HEK293T (cell line): ENCODE results near the gene GMPPA.

ENCODE experiments used
- BHLHE40 ChIP-seq: fragments of 450-650 bp; IDR thresholded peaks from 2 replicates; pipeline ENCODE4 v1.6.1; 2016; ENCODE audit warnings: mild to moderate bottlenecking, moderate library complexity, borderline replicate concordance
- FOXK2 ChIP-seq: fragments of 450-650 bp; IDR thresholded peaks from 2 replicates; pipeline ENCODE4 v1.6.1; 2016; ENCODE audit warnings: mild to moderate bottlenecking
- FOXM1 ChIP-seq: fragments of 450-650 bp; IDR thresholded peaks from 2 replicates; pipeline ENCODE4 v1.6.1; 2017; ENCODE audit warnings: mild to moderate bottlenecking, borderline replicate concordance
- LEF1 ChIP-seq: fragments of 450-650 bp; IDR thresholded peaks from 2 replicates; pipeline ENCODE4 v1.6.1; 2017; ENCODE audit warnings: mild to moderate bottlenecking, borderline replicate concordance
- SP1 ChIP-seq: fragments of 450-650 bp; IDR thresholded peaks from 2 replicates; pipeline ENCODE4 v1.6.1; 2017
- SUZ12 ChIP-seq: fragments of 450-650 bp; IDR thresholded peaks from 2 replicates; pipeline ENCODE4 v1.6.1; 2016; ENCODE audit warnings: mild to moderate bottlenecking
- ZNF384 ChIP-seq: fragments of 450-650 bp; IDR thresholded peaks from 2 replicates; pipeline ENCODE4 v1.6.1; 2016

GRCh38 chr2:219540784-219541504 is 42.3 kb downstream of the GMPPA start:
- TF ChIP-seq FOXK2 (no peak), SUZ12 (no peak), SP1 (no peak), ZNF384 (no peak), FOXM1 (no peak), LEF1 (no peak), BHLHE40 (no peak)
